ENCODE data around the gene TROAP. TPM values are rescaled to one million over a fixed set of nuclear protein-coding genes. Genes with fewer than 3 reads are reported as not detected.

TROAP gene
- total RNA-seq, 1 experiment from 2014 or later: 75.3 TPM

DNA sequence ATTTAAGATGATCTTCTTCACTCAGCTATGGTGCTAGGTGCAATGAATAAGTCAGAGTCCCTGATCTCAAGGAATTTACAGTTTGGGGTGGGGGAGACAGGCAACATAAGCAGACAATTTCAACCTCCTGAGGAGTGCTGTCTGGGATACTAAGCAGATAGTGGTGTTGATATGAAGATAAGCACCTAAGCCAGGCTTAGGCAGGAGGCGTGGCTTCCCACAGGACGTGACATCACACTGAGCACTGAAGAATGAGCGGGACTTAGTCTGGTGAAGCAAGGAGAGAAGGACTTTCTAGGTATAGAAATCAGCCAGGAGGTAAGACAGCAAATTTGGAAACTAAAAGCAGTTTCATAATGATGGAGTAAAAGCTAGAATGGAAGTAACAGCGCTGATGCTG, 21.3 kb upstream of the TROAP start:
- Histone ChIP-seq H2BK120ac (ENCODE audit: low read depth, low read length, poor library complexity, severe bottlenecking) (no peak overlapping the region), H2AK5ac (ENCODE audit: insufficient read length, low read length) (no peak overlapping the region), H2BK15ac (ENCODE audit: low read depth, low read length) (no peak overlapping the region), H3K14ac (ENCODE audit: insufficient read depth, low read length) (no peak overlapping the region), H4K8ac (replicated peaks; ENCODE audit: insufficient read length, low read depth, low read length) (no peak overlapping the region), H3K79me2 (ENCODE audit: insufficient read depth, low read length) (no peaks in the 10 kb centered on the region), H4K91ac (ENCODE audit: insufficient read length, low read depth, low read length) (no peak overlapping the region), H3K9me3 (ENCODE audit: control insufficient read depth, low read depth, low read length) (no peaks in the 10 kb centered on the region), H3K23ac (ENCODE audit: insufficient read length, low read depth, low read length) (no peak overlapping the region), H3K4me1 (ENCODE audit: insufficient read depth, low read length) (no peaks in the 10 kb centered on the region), H3K18ac (ENCODE audit: insufficient read length, low read depth, low read length) (no peak overlapping the region), H3T11ph (ENCODE audit: low read length) (no peak overlapping the region), H2BK20ac (ENCODE audit: low read depth, low read length, poor library complexity, severe bottlenecking) (no peak overlapping the region), H3K4me2 (ENCODE audit: insufficient read depth, insufficient read length, low read length) (no peak overlapping the region), H2BK5ac (ENCODE audit: insufficient read length, low read length) (no peak overlapping the region), H2BK12ac (ENCODE audit: insufficient read length, low read depth, low read length) (no peak overlapping the region), H4K20me1 (ENCODE audit: control insufficient read depth, insufficient read depth, insufficient read length) (no peaks in the 10 kb centered on the region), H3K27ac (ENCODE audit: insufficient read length, low read depth, low read length) (no peak overlapping the region), H3K23me2 (ENCODE audit: insufficient read length, low read depth, low read length, poor library complexity, severe bottlenecking) (peaks cover 5% of the 10 kb centered on the region), H3K9ac (ENCODE audit: extremely low read depth, insufficient read length, low read length) (no peak overlapping the region), H3K27me3 (ENCODE audit: insufficient read depth, low read length) (peaks cover 22% of the 10 kb centered on the region; the same call in 1 of the 2 replicates), H3K79me1 (ENCODE audit: insufficient read depth, low read depth, low read length, poor library complexity, severe bottlenecking) (no peaks in the 10 kb centered on the region), H4K5ac (ENCODE audit: insufficient read length, low read depth, low read length) (no peak overlapping the region), H2AFZ (ENCODE audit: low read length) (no peak overlapping the region), H3K56ac (ENCODE audit: insufficient read length, low read depth, low read length) (no peak overlapping the region), H3K4ac (ENCODE audit: low read depth, low read length) (no peak overlapping the region)
- Mint-ChIP-seq H3K27ac (no peak overlapping the region), H3K9me3 (no peaks in the 10 kb centered on the region), H3K4me1 (peaks cover 4 to 10% of the 10 kb centered on the region in 2 experiments; a peak in 2 of 4 replicates), H3K27me3 (ENCODE audit: low read depth) (peaks cover 73% of the 10 kb centered on the region), H3K36me3 (ENCODE audit: insufficient read depth in 1 of 3, low read depth in 3 of 3) (no peaks in the 10 kb centered on the region; a peak in 1 of 7 replicates), H3K4me3 (no peak overlapping the region)
- DNase-seq: no peak
- no CpG with 5 or more reads among the region's 4 CpGs for WGBS (ENCODE audit: extremely low coverage, insufficient read length, low lambda C conversion rate)
- TF ChIP-seq, protein P1, sequence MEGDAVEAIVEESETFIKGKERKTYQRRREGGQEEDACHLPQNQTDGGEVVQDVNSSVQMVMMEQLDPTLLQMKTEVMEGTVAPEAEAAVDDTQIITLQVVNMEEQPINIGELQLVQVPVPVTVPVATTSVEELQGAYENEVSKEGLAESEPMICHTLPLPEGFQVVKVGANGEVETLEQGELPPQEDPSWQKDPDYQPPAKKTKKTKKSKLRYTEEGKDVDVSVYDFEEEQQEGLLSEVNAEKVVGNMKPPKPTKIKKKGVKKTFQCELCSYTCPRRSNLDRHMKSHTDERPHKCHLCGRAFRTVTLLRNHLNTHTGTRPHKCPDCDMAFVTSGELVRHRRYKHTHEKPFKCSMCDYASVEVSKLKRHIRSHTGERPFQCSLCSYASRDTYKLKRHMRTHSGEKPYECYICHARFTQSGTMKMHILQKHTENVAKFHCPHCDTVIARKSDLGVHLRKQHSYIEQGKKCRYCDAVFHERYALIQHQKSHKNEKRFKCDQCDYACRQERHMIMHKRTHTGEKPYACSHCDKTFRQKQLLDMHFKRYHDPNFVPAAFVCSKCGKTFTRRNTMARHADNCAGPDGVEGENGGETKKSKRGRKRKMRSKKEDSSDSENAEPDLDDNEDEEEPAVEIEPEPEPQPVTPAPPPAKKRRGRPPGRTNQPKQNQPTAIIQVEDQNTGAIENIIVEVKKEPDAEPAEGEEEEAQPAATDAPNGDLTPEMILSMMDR (conservative IDR thresholded peaks at IDR 0.05): no peak

Data from H9 (cell line).